GM18867 (cell line): ENCODE data around the gene CCDC124.

Experiments
- ATAC-seq: cut with Tn5 transposase; IDR thresholded peaks from one replicate; pipeline ENCODE4 v1.9.1; 2021; ENCODE audit warnings: mild to moderate bottlenecking, moderate library complexity; ENCODE audit not compliant: unreplicated experiment

CCDC124 gene

GRCh38 chr19:17951990-17952976 lies 19.5 kb downstream of the CCDC124 start:
- no peak for ATAC-seq

- ATAC-seq = no peak
Observed at GRCh38 chr19:17953316-17953801, 20.5 kb downstream of the CCDC124 start.

- no peak for ATAC-seq
Observed at GRCh38 chr19:17953869-17954268, 21.1 kb downstream of the CCDC124 start.

DNA sequence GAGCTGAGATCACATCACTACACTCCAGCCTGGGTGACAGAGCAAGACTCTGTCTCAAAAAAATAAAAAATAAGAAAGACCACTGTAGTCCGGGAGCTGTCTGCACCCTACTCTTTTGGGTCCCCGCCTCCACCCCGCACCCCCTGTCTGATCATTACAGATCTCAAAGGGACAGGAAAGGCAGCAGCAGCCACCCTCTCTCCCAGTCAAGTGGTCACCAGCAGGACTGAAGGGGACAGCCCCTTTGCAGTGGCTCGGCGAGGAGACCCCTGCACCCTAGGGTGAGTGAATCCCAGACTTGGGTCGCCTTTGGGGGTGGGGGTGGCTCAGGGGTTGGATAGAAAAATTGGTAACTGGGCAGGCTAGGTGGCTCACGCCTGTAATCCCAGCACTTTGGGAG lies 21.6 kb downstream of the CCDC124 start:
- no peak for ATAC-seq

DNA sequence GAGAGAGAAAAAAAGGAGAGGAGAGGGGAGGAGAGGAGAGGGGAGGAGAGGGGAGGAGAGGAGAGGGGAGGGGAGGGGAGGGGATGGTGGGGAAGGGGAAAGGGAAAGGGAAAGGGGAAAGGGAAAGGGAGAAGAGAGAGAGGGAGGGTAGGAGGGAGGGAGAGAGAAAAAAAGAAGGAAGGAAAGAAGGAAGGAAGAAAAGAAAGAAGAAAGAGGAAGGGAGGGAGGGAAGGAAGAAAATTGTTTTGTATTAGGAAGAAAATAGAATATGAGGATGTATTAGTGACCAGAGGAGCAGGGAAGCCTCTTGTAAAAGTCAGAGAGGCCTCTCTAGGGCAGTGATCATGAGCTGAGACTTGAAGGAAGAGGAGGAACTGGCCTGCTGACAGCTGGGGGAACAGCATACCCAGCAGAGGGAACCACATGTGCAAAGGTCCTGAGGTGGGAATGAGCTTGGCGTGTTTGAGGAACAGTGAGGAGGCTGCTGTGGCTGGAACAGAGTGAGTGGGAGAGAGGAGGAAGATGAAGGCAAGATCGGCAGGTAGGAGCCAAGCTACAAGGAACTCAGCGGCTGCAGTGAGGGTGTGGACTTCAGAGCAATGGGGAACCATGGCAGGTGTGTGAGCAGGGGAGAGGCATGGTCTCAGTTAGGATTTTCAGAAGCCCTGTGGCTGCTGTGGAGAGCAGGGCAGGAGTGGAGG lies 24.5 kb downstream of the CCDC124 start:
- no peak for ATAC-seq

DNA sequence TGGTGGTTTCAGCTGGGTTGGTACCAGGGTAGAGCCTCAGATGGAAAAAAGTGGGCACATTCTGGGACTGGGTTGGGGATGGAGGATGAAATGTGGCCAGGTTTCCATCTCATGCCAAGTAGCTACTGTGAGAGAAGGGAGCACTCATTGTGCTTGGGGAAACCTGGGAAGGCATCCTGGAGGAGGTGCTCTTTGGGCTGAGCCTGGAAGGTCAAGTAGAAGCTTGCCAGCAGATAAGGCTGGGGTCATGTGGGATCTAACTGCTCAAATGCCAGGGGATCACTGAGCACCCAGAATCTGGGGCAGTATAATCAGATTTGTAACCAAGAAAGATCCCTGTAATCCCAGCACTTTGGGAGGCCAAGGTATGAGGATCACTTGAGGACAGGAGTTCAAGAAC lies 25.1 kb downstream of the CCDC124 start:
- no peak for ATAC-seq

GRCh38 chr19:17963936-17964691 lies 31.3 kb downstream of the CCDC124 start:
- no peak for ATAC-seq

DNA sequence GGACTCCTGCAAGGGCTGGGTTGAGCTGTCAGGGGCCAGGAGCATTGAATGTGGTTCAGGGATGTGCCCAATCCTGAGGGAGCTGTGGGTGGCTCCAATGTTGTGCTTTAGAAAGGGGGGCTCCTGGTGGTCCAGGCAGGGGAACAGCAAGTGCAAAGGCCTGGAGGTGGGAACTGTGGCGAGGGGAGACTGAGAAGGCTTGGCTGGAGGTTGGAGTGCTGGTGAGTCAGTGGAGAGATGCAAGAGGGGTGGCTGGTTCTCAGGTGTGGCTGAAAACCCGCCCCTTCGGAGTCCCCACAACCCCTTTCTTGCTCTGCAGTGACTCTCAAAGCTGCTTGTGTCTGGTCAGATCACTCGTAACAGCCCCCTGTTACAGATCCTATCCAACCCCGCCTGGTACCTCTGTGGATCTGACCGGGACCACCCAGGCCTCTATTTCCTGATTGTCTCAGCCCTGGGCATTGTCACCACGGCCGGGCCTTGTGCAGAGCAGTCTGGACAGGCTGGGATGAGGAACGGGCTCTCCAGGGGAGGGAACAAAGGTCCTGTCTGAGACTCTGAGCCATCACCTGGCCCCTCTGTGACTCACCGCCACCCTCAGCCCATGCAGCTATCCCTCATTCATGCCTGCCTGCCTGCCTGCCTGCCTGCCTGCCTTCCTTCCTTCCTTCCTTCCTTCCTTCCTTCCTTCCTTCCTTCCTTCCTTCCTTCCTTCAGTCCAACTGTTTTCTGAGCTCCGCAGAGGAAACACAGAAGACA lies 32.7 kb downstream of the CCDC124 start:
- ATAC-seq = no peak

DNA sequence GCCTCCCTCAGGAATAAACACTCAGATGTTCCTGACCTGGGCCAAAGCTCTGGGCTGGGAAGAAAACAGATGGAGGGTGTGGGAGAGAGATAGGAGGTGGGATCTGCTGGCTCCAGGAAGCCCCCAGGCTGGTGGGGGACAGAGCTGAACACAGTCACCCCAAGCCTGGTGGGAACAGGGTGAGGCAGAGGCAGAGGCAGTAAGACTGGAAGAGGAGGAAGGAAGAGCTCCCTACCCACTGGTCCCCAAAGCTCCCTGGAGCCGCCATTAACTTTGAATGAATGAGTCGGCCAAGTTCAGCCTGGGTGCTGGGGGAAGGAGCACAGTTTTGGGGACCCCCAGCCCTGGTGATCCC lies 33.3 kb downstream of the CCDC124 start:
- no peak for ATAC-seq

GRCh38 chr19:17966550-17967256 lies 33.9 kb downstream of the CCDC124 start, which contains the start of gene KCNN1:
Gene KCNN1, plus strand, starts transcription at chr19:17967107. Its CDS starts 6,782 bp downstream, at chr19:17973889.
- ATAC-seq = no peak

DNA sequence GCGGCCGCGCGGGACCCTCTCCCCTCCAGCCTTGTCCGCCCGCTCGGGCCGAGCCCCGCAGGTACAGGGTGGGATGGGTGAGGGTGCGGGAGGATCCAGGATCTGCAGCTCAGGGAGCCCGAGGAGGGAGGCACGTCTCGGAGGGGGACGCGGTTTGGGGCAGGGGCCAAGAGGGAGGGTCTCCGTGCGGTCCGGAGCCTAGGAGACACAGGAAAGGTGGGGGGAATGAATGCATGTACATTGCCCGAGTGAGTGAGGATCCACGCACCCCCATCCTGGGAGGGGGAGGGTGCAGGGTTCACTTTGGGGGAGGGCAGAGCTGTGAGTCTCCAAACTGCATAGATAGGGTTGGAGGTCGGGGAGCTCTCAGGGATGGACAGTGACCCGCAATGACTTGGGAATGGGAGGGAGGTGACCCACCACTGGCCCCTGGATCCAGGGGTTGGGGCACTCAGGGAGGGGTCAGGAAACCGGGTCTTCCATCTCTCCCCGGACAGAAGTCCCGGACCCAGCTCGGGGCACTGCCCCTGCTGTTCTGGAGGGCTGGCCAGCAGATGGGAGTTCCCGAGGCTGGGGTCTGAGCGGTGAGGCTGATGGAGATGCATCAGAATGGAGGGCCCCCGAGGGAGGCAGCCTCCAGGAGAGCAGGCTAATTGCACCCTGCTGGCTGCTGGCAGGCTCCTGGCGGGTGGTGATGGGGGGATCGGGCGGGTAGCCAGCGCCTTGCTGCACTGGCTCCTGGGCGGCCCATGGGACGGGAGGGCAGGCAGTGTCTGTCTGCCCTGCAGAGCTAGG lies 34.6 kb downstream of the CCDC124 start:
- no peak for ATAC-seq

DNA sequence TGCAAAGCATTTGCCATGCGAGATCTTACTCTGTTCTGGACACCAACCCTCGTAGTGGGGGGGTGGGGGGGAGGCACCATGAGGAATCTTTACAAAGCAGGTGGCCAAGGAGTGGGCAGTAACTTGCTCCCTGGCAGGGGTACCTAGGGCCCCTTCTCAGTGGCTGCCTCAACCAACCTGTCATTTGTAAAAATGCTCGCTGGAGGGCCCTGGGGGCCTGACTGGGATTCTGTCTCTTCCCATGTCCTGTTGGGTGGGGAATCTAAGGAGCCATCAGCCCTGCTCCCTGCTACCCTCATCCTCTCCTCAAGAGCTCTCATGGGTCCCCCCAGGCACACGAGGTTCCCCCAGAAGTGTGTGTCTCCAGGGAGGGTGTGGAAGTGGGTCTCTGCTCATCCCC lies 35.5 kb downstream of the CCDC124 start:
- no peak for ATAC-seq

DNA sequence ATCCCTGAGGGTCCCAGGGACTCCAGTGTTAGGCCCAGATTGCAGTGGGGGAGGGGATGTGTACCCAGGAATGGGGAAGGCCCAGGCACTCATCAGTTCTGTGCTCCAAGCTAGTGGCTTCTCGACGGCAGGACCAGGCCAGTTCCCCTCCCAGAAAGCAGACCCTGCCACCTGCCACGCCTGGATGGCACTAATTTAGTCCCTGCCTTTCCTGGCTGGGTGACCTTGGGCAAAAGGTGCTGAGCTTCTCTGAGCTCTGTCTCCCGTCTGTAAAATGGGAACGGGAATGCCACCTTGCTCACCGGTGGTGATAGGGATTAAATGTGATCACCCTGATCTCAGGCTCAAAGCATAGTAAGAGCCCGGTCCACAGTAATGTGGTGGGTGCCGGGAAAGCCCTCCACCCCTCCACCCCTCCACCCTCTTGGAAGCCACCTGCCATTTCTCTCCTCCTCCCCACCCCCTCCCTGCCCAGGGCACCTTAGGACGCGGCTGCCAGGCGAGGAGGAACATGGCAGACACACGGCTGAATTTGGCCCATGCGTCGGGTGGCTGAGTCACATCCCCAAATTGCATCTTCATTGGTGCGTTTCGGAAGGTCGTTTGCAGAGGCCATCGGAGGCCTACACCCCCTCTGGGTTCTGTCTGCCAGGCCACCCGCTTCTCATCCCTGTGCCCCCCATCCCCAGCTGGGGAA lies 36.4 kb downstream of the CCDC124 start:
- ATAC-seq = no peak

DNA sequence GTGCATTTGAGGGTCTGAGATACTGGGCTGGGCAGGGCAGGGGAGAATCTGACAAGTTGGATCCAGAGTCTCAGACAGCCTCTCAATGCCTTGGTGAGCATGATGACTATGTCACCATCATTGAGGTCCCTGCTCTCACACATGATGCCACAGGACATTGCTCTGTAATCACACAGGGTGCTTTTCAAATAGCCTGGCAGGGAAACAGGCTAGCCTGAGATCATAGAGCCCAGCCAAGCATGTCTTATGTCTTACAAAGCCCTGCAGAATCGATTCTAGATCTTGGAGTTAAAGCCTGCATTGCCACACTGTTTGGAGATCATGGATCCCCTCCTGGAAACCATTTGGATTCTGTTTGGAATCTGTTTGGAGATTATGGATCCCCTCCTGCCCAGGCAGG lies 39.4 kb downstream of the CCDC124 start:
- ATAC-seq = no peak

- no peak for ATAC-seq
Observed at GRCh38 chr19:17973759-17974158, 40.9 kb downstream of the CCDC124 start.

- ATAC-seq = no peak
Observed at GRCh38 chr19:17974551-17974950, 41.7 kb downstream of the CCDC124 start.

DNA sequence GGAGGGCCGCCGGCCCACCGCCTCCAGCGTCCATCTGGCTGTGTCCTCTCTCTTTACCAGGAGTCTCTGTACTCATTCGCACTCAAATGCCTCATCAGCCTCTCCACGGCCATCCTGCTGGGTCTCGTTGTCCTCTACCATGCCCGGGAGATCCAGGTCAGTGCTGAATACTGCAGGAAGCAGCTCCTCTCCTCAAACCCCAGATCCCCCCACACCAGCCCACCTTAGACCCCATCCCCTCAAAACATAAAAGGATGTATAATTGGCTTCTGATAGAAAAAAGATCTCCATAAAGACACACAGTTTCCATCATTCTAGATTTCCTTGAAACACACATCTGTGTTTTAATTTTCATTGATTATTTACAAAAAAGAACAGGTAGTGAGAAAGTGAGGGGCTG lies 42.2 kb downstream of the CCDC124 start:
- ATAC-seq = no peak

DNA sequence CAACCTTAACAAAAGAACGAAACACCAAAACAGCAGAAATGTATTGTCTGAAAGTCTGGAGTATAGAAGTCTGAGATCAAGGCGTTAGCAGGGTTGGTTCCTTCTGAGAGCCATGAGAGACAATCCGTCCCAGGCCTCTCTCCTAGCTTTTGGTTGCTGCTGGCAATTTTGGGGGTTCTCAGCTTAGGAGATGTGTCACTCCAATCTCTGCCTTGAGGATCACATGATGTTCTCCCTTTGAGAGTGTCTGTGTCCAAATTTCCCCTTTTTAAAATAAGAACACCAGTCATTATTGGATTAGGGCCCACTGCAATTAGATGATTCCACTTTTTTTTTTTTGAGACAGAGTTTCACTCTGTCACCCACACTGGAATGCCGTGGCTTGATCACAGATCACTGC lies 44.2 kb downstream of the CCDC124 start:
- no peak for ATAC-seq
